Activated CD4-positive, alpha-beta T cell treated with anti-CD3 and anti-CD28 coated beads, Interleukin-2, Interleukin-4, amounts not matched to agents 100 ng/mL and 50 ng/mL, durations not matched to agents 16 hours and 8 hours (primary cell): ENCODE measurements around the gene DSCAM.
"Not testable (repeated sequence)": the region's sequence is repeated elsewhere in the genome, so short reads cannot be mapped to it uniquely, and the experiment has no call there.

ENCODE experiments used
- DNase-seq: peaks from one replicate; pipeline ENCODE4 v3.0.0-alpha.2; 2020; ENCODE audit warnings: low spot score

Gene DSCAM

GRCh38 chr21:40447016-40447415, 399.9 kb downstream of the DSCAM start:
- no peak for DNase-seq

- DNase-seq = no peak
These were observed 401.5 kb downstream of the DSCAM start for GRCh38 chr21:40445349-40445921.

GRCh38 chr21:40439581-40439980, 407.4 kb downstream of the DSCAM start:
- not testable (repeated sequence) for DNase-seq

- no peak for DNase-seq
These were observed 408.3 kb downstream of the DSCAM start for GRCh38 chr21:40438616-40439015.

- DNase-seq = no peak
These were observed 410.7 kb downstream of the DSCAM start for GRCh38 chr21:40436261-40436660.

- no peak for DNase-seq
These were observed 413.4 kb downstream of the DSCAM start for GRCh38 chr21:40433538-40433937.

- no peak for DNase-seq
These were observed 421.0 kb downstream of the DSCAM start for GRCh38 chr21:40425981-40426380.

GRCh38 chr21:40422896-40423635, 423.9 kb downstream of the DSCAM start:
- no peak for DNase-seq

GRCh38 chr21:40421121-40421520, 425.8 kb downstream of the DSCAM start:
- no peak for DNase-seq

- DNase-seq = no peak
These were observed 430.4 kb downstream of the DSCAM start for GRCh38 chr21:40416572-40416971.

GRCh38 chr21:40408561-40408960, 438.4 kb downstream of the DSCAM start:
- no peak for DNase-seq

- no peak for DNase-seq
These were observed 442.6 kb downstream of the DSCAM start for GRCh38 chr21:40404396-40404800.

GRCh38 chr21:40402884-40403582, 443.9 kb downstream of the DSCAM start:
- no peak for DNase-seq

GRCh38 chr21:40395732-40396131, 451.2 kb downstream of the DSCAM start:
- DNase-seq = no peak

- DNase-seq = no peak
These were observed 453.9 kb downstream of the DSCAM start for GRCh38 chr21:40393066-40393465.

- DNase-seq = no peak
These were observed 458.9 kb downstream of the DSCAM start for GRCh38 chr21:40388046-40388445.

- DNase-seq = no peak
These were observed 459.8 kb downstream of the DSCAM start for GRCh38 chr21:40386981-40387747.

- peak; percentile 38 for DNase-seq
These were observed 460.6 kb downstream of the DSCAM start for GRCh38 chr21:40386294-40386911.

- DNase-seq = no peak
These were observed 461.1 kb downstream of the DSCAM start for GRCh38 chr21:40385883-40386282.

GRCh38 chr21:40383951-40384350, 463.0 kb downstream of the DSCAM start:
- DNase-seq = no peak

GRCh38 chr21:40381111-40381510, 465.8 kb downstream of the DSCAM start:
- DNase-seq = no peak
